ENCODE results near the gene APOL6. TPM values are rescaled to one million over a fixed set of nuclear protein-coding genes. Genes with fewer than 3 reads are reported as not detected.
"Not testable (repeated sequence)": the region's sequence is repeated elsewhere in the genome, so short reads cannot be mapped to it uniquely, and the experiment has no call there.

Gene APOL6
- total RNA-seq, 2 experiments from 2014 or later = 83.6 to 91.5 TPM

DNA sequence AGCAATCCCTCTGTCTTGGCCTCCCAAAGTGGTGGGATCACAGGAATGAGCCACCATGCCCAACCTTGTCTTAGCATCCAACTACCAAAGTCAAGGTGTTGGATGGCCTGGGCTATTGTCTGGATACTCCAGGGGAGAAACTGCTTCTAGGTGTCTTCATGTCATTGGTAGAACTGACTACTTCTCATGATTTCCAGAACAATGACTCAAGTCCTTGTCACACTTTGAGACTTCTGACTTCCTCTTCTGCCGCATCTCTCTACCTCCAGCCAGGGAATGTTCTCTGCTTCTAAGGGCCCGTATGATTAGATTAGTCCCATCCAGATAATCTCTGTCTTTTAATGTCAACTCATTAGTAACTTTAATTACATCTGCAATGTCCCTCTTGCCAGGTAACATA, 30.6 kb downstream of the APOL6 start:
- Mint-ChIP-seq H3K36me3 (ENCODE audit: low read depth) (peaks cover 11% of the 10 kb centered on the region), H3K4me3 (no peak overlapping the region), H3K27ac (no peak overlapping the region), H3K4me1 (no peaks in the 10 kb centered on the region), H3K27me3 (no peaks in the 10 kb centered on the region), H3K9me3 (peaks cover 32% of the 10 kb centered on the region)
- POLR2A ChIA-PET = no interaction called here
- CTCF ChIA-PET = interaction anchor here (0.7 to 1.1 kb wide), 3 partner anchors 11 to 1291 kb away, joined by 3 to 8 read pairs (median 4); no protein-coding TSS in a partner anchor
- no peak for DNase-seq

DNA sequence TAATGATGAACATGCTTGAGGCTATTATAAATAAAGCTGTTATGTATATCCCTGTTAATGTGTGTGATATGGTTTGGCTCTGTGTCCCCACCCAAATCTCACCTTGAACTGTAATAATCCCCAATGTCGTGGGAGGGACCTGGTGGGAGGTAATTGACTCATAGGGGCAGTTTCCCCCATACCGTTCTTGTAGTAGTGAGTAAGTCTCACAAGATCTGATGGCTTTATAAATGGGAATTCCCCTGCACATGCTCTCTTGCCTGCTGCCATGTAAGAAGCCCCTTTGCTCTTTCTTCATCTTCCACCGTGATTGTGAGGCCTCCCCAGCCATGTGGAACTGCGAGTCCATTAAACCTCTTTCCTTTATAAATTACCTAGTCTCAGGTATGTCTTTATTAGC, 31.2 kb downstream of the APOL6 start:
- H3K27ac Mint-ChIP-seq, DNase-seq, POLR2A ChIA-PET, H3K4me1 Mint-ChIP-seq, H3K27me3 Mint-ChIP-seq, H3K4me3 Mint-ChIP-seq: not testable (repeated sequence)
- CTCF ChIA-PET = interaction anchor here (1.1 kb wide), 1 partner anchor 1290 kb away, joined by 8 read pairs; no protein-coding TSS in a partner anchor
- Mint-ChIP-seq H3K9me3 (peaks cover 28% of the 10 kb centered on the region), H3K36me3 (ENCODE audit: low read depth) (peaks cover 11% of the 10 kb centered on the region)

DNA sequence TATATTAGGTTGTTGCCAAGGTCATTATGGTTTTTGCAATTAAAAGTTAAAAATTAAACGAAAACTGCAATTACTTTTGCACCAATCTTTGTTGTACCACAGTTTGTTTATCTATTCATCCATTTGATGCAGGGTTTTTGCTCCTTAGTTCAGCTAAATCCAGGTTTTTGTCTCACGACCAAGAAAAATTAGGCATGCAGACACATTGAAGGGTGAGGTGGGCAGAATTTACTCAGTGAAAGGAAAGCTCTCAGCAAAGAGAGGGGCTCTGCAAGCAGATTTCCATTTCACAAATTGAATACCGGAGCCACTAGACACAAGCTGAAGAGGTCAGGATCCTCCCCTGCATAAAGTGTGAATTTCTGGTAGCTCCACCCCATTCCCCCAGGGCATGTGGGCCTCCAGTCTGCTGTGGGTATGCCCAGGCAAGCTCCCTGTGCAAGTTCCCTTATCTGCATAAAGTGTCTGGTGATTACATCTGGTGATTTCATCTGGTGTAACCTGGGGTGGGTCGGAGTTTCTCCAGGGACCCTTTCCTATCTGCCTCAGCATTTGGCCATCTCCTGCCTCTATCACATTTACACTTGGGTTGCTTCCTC, 33.3 kb downstream of the APOL6 start:
- DNase-seq = no peak
- Mint-ChIP-seq H3K27me3 (no peaks in the 10 kb centered on the region), H3K4me3 (no peak overlapping the region), H3K27ac (no peak overlapping the region), H3K4me1 (no peaks in the 10 kb centered on the region), H3K9me3 (peaks cover 18% of the 10 kb centered on the region), H3K36me3 (ENCODE audit: low read depth) (peaks cover 5% of the 10 kb centered on the region)
- ChIA-PET POLR2A (no interaction called here), CTCF (no interaction called here)

DNA sequence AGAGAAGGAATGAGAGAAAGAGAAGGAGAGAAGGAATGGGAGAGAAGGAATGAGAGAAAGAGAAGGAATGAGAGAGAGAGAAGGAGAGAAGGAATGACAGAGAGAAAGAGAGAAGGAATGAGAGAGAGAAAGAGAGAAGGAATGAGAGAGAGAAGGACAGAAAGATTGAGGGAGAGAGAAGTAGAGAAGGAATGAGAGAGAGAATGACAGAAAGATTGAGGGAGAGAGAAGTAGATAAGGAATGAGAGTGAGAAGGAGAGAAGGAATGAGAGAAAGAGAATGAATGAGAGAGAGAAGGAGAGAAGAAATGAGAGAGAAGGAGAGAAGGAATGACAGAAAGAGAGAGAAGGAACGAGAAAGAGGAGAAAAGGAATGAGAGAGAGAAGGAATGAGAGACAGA, 35.3 kb downstream of the APOL6 start:
- DNase-seq = no peak
- POLR2A ChIA-PET = no interaction called here

DNA sequence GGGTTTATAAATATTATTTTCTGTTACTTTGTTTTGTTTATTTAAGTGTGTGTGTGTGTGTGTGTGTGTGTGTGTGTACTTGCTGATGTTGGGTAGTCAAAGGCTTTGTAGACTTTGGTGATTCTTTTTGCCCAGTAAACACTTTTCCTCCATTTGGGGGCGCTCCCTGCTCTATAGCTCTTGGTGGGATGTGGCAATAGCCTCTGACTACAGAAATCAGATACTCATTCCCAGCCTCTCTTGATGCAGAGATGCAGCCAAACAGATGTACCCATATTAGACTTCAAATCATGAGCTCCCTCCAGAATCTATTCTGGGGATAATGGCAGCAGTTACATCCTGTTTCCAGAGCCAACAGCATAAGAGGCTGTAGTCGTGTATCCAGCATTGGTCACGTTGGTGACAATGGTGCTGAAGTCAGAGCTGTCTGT, 36.0 kb downstream of the APOL6 start:
- Mint-ChIP-seq H3K36me3 (ENCODE audit: low read depth) (peaks cover 2% of the 10 kb centered on the region), H3K27me3 (peaks cover under 1% of the 10 kb centered on the region), H3K4me3 (no peak overlapping the region), H3K9me3 (peaks cover 5% of the 10 kb centered on the region), H3K4me1 (no peaks in the 10 kb centered on the region), H3K27ac (no peak overlapping the region)
- DNase-seq = no peak
- ChIA-PET CTCF (no interaction called here), POLR2A (no interaction called here)

More for the DNA sequence above, 35.3 kb downstream of the APOL6 start:
- H3K4me1 Mint-ChIP-seq = no peaks in the 10 kb centered on the region
- CTCF ChIA-PET = no interaction called here
- H3K27me3 Mint-ChIP-seq = no peaks in the 10 kb centered on the region
- no peak overlapping the region for H3K4me3 Mint-ChIP-seq
- peaks cover 11% of the 10 kb centered on the region for H3K9me3 Mint-ChIP-seq
- no peak overlapping the region for H3K27ac Mint-ChIP-seq
- H3K36me3 Mint-ChIP-seq (ENCODE audit: low read depth) = peaks cover 2% of the 10 kb centered on the region

DNA sequence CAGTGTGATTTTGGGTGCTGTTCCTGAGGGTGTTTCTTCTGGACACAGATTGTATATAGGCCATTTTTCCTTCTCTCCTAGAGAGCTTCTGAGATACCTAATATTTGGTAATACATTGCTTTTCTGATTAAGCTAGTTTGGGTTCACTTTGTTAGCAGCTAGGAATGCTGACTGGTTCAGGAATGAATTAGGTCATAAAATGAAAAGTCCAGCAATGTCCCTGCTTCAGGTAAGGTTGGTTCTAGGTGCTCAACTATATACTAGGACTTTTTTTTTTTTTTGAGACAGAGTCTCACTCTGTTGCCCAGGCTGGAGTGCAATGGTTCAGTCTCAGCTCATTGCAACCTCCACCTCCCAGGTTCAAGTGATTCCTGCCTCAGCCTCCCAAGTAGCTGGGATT, 36.5 kb downstream of the APOL6 start:
- CTCF ChIA-PET = no interaction called here
- H3K4me3 Mint-ChIP-seq = no peak overlapping the region
- peaks cover 2% of the 10 kb centered on the region for H3K36me3 Mint-ChIP-seq (ENCODE audit: low read depth)
- H3K27me3 Mint-ChIP-seq = peaks cover 2% of the 10 kb centered on the region
- H3K27ac Mint-ChIP-seq = no peak overlapping the region
- POLR2A ChIA-PET = no interaction called here
- H3K4me1 Mint-ChIP-seq = no peaks in the 10 kb centered on the region
- DNase-seq = no peak
- peaks cover 5% of the 10 kb centered on the region for H3K9me3 Mint-ChIP-seq

DNA sequence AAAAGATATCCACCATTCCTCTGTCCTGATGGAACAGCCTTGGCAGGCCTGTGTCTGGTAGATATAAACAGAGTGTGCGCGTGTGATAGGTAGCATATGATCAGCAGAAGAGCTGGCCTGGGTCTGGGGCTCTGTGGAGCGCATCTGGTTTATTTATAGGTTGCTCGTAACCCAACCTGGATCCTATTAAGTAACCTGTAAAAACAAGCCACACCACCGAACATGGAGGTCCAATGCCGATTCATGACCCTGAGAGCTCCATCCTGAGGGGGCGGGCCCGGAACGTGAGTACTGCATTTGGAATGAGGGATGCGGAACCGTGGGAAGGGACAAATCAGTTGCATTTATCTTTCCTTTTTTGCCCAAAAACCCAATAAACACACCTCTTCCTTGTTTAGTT, 37.5 kb downstream of the APOL6 start:
- POLR2A ChIA-PET = no interaction called here
- Mint-ChIP-seq H3K4me1 (no peaks in the 10 kb centered on the region), H3K27me3 (peaks cover 2% of the 10 kb centered on the region), H3K27ac (no peak overlapping the region), H3K9me3 (peaks cover 5% of the 10 kb centered on the region), H3K4me3 (no peak overlapping the region), H3K36me3 (ENCODE audit: low read depth) (peaks cover 2% of the 10 kb centered on the region)
- no peak for DNase-seq
- CTCF ChIA-PET = no interaction called here

DNA sequence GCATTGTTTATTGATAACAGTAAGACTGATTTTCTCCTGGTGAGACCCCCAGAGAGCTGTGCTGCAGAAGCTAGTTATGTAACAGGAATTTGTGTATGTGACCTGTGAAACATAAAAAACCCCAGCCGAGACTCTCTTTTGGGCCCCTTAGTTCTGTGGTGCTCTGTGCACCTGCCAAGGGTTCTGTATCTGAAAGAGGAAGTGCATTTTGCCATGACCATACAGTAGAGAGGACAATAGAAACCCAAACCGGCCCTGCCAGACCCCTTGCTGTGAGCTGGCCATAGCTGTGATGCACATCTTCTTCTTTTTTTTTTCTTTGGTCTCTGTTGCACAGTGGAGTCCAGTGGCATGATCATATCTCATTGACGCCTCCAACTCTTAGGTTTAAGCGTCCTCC, 38.1 kb downstream of the APOL6 start:
- H3K36me3 Mint-ChIP-seq (ENCODE audit: low read depth) = peaks cover 2% of the 10 kb centered on the region

DNA sequence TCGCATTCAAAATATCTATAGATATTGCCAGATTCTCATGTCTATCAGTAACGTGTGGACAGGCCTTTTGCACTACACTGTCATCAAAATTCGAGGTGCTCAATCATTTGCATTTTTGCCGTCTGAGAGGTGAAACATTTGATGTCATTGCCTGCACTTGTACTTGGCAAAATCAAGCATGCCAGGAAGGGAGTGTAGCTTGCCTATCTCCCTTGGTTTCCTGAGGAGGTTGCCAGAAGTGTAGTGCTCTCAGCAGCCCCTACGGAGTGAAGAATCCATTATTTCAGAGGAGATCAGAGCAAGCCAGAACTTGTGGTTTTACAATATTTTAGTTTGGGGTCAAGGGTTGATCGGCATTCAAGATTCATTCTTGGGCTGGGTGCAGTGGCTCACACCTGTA, 39.2 kb downstream of the APOL6 start:
- DNase-seq = no peak
- CTCF ChIA-PET = no interaction called here
- Mint-ChIP-seq H3K27me3 (peaks cover 2% of the 10 kb centered on the region), H3K4me1 (no peaks in the 10 kb centered on the region), H3K4me3 (no peak overlapping the region), H3K27ac (no peak overlapping the region), H3K9me3 (no peaks in the 10 kb centered on the region), H3K36me3 (ENCODE audit: low read depth) (no peaks in the 10 kb centered on the region)
- POLR2A ChIA-PET = no interaction called here

More for the DNA sequence above, 38.1 kb downstream of the APOL6 start:
- Mint-ChIP-seq H3K27me3 (peaks cover 2% of the 10 kb centered on the region), H3K9me3 (peaks cover 5% of the 10 kb centered on the region), H3K27ac (no peak overlapping the region), H3K4me3 (no peak overlapping the region), H3K4me1 (no peaks in the 10 kb centered on the region)
- CTCF ChIA-PET = no interaction called here
- POLR2A ChIA-PET = no interaction called here
- no peak for DNase-seq

DNA sequence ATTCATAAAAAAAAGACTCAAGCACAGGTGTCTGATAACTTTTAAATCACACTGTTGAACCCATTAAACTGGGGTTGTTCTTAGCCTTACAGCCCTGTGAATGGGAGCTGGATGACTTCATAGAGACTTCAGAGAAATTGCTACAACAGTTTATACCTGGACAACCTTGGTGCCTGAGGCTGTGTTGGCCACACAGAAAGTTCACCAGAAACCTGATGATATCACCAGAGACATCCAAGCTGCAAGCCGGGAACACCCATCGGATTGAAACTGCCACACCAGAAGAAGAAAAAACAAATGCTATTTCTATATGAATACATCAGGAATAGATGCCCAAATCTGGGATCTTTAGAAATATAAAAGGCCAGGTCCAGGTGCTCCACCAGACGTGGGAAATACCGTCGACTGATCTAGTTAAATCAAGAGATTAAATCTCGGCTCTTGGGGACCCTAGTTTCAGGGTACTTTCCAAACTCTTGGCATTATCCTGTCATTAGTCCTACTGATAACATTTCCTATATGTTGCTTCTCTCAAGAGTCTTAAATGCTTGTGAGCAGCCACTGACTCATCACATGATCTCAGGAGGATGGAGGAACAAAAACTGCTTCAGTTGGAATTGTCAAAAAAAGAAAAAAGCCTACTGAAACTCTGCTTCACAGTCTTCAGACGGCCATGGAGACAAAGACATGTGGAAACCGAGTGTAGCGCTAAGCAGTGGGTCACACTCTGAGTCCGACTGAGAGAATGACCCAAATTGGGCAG, 40.8 kb downstream of the APOL6 start:
- H3K4me1 Mint-ChIP-seq = no peaks in the 10 kb centered on the region
- no peak for DNase-seq
- H3K4me3 Mint-ChIP-seq = no peak overlapping the region
- no peaks in the 10 kb centered on the region for H3K9me3 Mint-ChIP-seq
- CTCF ChIA-PET = no interaction called here
- H3K36me3 Mint-ChIP-seq (ENCODE audit: low read depth) = no peaks in the 10 kb centered on the region
- POLR2A ChIA-PET = no interaction called here
- H3K27ac Mint-ChIP-seq = no peak overlapping the region
- H3K27me3 Mint-ChIP-seq = peaks cover 2% of the 10 kb centered on the region

DNA sequence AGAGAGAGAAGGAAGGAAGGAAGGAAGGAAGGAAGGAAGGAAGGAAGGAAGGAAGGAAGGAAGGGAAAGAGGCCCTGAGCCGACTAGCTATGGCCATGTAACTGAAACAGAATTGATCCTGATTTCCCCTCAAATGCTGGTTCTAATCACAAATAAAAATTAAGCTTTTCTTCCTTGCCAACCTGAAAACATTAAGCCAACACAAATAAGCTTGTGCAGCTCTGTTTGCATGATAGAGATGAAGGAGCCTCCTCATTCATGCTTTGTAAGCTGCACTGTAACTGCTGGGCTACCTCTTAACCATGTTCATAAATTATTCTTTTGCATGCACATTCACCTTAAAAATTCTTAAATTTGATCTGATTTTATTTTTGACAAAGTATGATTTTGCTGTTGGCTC, 41.8 kb downstream of the APOL6 start:
- Mint-ChIP-seq H3K4me1 (no peaks in the 10 kb centered on the region), H3K36me3 (ENCODE audit: low read depth) (no peaks in the 10 kb centered on the region), H3K4me3 (no peak overlapping the region), H3K27me3 (peaks cover 2% of the 10 kb centered on the region), H3K27ac (no peak overlapping the region), H3K9me3 (no peaks in the 10 kb centered on the region)
- POLR2A ChIA-PET = no interaction called here
- CTCF ChIA-PET = interaction anchor here (1.0 kb wide), 1 partner anchor 12 kb away, joined by 3 read pairs; no protein-coding TSS in a partner anchor
- DNase-seq = no peak

DNA sequence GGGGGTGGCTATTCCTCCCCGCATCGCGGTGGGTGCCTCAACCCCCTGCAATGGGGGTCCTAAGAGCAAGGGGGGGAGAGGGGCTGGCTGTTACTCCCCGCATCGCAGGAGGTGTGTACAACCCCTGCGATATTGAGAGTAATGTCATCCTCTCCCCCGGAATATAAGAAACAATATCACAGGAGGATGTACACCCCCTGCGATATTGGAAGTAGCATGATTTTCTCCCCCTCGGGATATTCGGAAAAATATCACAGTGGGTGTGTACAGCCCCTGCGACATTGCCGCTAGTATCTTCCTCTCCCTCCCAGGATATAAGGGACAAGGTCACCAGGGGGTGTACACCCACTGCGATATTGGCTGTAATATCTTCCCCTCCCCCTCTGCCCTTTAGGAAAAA, 47.0 kb downstream of the APOL6 start:
- H3K4me1 Mint-ChIP-seq = no peaks in the 10 kb centered on the region
- CTCF ChIA-PET = no interaction called here
- DNase-seq = no peak
- no peaks in the 10 kb centered on the region for H3K9me3 Mint-ChIP-seq
- no peaks in the 10 kb centered on the region for H3K27me3 Mint-ChIP-seq
- no peaks in the 10 kb centered on the region for H3K36me3 Mint-ChIP-seq (ENCODE audit: low read depth)
- POLR2A ChIA-PET = no interaction called here
- no peak overlapping the region for H3K27ac Mint-ChIP-seq
- no peak overlapping the region for H3K4me3 Mint-ChIP-seq

DNA sequence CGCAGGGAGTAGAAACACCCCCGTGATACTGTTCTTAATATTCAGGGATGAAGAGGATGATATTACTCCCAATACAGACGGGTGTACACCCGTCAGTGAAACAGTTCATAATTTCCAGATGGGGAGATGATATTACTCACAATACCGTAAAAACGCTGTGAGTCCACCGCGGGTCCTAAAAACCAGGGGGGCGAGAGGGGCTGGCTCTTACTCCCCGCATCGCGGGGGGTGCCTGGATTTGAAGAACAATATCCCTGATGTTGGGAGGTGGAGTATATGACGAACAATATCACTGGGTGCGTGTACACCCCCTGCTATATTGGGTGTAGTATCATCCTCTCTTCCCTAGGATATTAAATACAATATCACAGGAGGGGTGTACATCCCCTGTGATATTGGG, 48.9 kb downstream of the APOL6 start:
- H3K4me3 Mint-ChIP-seq = no peak overlapping the region
- H3K9me3 Mint-ChIP-seq = no peaks in the 10 kb centered on the region
- H3K36me3 Mint-ChIP-seq (ENCODE audit: low read depth) = no peaks in the 10 kb centered on the region
- peak; percentile 72 for DNase-seq
- no peaks in the 10 kb centered on the region for H3K27me3 Mint-ChIP-seq
- CTCF ChIA-PET = no interaction called here
- no peak overlapping the region for H3K27ac Mint-ChIP-seq
- POLR2A ChIA-PET = no interaction called here
- no peaks in the 10 kb centered on the region for H3K4me1 Mint-ChIP-seq

DNA sequence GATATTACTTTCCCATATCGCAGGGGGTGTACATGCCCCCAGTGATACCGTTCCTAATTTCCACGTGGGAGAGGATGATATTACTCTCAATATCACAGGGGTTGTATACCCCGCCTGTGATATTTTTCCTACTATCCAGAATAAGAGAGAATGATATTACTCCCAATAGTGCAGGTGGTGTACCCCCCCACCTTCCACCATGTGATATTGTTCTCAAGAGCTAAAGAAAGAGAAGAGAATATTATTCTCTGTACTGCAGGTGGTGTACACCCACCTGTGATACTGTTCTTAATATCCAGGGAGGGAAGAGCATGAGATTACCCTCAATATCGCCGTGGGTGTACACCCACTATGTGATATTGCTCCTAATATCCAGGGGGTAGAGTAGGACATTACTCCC, 51.6 kb downstream of the APOL6 start:
- H3K9me3 Mint-ChIP-seq; H3K36me3 Mint-ChIP-seq (ENCODE audit: low read depth); H3K4me1 Mint-ChIP-seq; H3K4me3 Mint-ChIP-seq; CTCF ChIA-PET; POLR2A ChIA-PET; H3K27ac Mint-ChIP-seq; H3K27me3 Mint-ChIP-seq: not testable (repeated sequence)
- peak; percentile 20 for DNase-seq

Measured in activated CD4-positive, alpha-beta T cell treated with anti-CD3 and anti-CD28 coated beads, Interleukin-2, amount 10 ng/mL, durations not matched to agents 7 days and 5 days (primary cell).